Activated naive CD4-positive, alpha-beta T cell treated with anti-CD3 and anti-CD28 coated beads for 36 hours (primary cell): Measurements from ENCODE around the gene CMTM2. TPM values are rescaled to one million over a fixed set of nuclear protein-coding genes. Genes with fewer than 3 reads are reported as not detected.
"Not testable (repeated sequence)": the region's sequence is repeated elsewhere in the genome, so short reads cannot be mapped to it uniquely, and the experiment has no call there.

Experiments used
- CTCF ChIA-PET: fragments of 350-600 bp; sonication (Branson Sonifier 250); formaldehyde crosslinking; loops from one replicate; lab custom pipeline; 2021; ENCODE audit warnings: antibody characterized with exemption; lab: Charles Lee
- DNase-seq: peaks from one replicate; pipeline ENCODE4 v3.0.0-alpha.2; 2020
- H3K27ac Mint-ChIP-seq: one replicate; pipeline ENCODE4 v1.8.0; 2021; ENCODE audit warnings: mild to moderate bottlenecking, mixed read lengths
- H3K27me3 Mint-ChIP-seq: one replicate; pipeline ENCODE4 v1.8.0; 2021; ENCODE audit warnings: low read depth, mixed read lengths
- H3K36me3 Mint-ChIP-seq: one replicate; pipeline ENCODE4 v1.8.0; 2021; ENCODE audit warnings: low read depth, mixed read lengths
- H3K4me1 Mint-ChIP-seq: one replicate; pipeline ENCODE4 v1.8.0; 2021; ENCODE audit warnings: low read depth, mixed read lengths
- H3K4me3 Mint-ChIP-seq: one replicate; pipeline ENCODE4 v1.8.0; 2021; ENCODE audit warnings: mild to moderate bottlenecking, moderate library complexity, mixed read lengths
- H3K9me3 Mint-ChIP-seq: one replicate; pipeline ENCODE4 v1.8.0; 2021; ENCODE audit warnings: mixed read lengths
- intact Hi-C: fragments of 100-400 bp; cut with micrococcal nuclease; formaldehyde crosslinking; loops from one replicate; pipeline ENCODE4 v1.15.1; 2023
- total RNA-seq, 2 experiments: library from RNA; stranded (reverse); gene quantifications; one replicate each; pipeline ENCODE4 v1.2.3, GENCODE V29; 2021

CMTM2 gene
- total RNA-seq, 2 experiments from 2014 or later: not detected

DNA sequence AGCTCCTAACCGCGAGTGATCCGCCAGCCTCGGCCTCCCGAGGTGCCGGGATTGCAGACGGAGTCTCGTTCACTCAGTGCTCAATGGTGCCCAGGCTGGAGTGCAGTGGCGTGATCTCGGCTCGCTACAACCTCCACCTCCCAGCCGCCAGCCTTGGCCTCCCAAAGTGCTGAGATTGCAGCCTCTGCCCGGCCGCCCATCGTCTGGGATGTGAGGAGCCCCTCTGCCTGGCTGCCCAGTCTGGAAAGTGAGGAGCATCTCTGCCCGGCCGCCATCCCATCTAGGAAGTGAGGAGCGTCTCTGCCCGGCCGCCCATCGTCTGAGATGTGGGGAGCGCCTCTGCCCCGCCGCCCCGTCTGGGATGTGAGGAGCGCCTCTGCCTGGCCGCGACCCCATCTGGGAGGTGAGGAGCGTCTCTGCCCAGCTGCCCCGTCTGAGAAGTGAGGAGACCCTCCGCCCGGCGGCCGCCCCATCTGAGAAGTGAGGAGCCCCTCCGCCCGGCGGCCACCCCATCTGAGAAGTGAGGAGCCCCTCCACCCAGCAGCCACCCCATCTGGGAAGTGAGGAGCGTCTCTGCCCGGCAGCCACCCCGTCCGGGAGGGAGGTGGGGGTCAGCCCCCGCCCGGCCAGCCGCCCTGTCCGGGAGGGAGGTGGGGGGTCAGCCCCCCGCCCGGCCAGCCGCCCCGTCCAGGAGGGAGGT, 51.4 kb downstream of the CMTM2 start:
- H3K9me3 Mint-ChIP-seq, intact Hi-C loops, H3K27ac Mint-ChIP-seq, H3K4me1 Mint-ChIP-seq, H3K36me3 Mint-ChIP-seq, H3K27me3 Mint-ChIP-seq, CTCF ChIA-PET, DNase-seq, H3K4me3 Mint-ChIP-seq: not testable (repeated sequence)

DNA sequence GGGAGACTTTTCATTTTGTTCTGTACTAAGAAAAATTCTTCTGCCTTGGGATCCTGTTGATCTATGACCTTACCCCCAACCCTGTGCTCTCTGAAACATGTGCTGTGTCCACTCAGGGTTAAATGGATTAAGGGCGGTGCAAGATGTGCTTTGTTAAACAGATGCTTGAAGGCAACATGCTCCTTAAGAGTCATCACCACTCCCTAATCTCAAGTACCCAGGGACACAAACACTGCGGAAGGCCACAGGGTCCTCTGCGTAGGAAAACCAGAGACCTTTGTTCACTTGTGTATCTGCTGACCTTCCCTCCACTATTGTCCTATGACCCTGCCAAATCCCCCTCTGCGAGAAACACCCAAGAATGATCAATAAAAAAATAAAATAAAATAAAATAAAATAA, 52.3 kb downstream of the CMTM2 start:
- CTCF ChIA-PET: not testable (repeated sequence)

DNA sequence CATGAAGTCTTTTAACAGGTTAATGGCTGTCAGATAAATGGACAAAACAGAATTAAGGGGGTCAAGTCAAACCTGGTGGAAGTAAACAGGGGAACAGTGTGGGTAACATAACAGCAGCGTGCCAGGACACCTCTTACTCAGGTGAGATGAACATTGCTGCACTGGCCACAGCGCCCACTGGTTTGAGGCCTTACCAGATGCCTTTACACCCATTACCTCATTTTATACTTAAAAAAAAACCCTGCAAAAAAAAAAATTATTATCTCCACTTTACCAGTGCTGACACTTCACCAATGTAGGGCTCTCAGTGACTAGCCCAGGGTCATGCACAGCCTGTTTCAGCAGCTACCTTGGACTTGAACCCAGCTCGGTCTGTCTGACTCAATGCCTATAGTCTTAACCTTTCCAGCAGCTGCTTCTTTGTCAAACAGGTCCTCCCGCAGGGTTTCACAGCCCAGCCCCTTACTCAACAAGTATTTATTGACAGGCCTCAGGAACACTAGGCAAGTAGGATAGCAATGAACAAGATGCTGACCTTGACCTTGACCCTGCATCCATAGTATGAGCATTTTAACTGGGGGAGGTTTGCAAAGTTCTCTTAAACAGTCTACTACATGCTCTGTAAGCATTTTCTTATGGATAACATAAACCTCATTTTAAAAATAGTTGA, 55.4 kb downstream of the CMTM2 start:
- DNase-seq: no peak
- Mint-ChIP-seq H3K36me3 (peaks cover 2% of the 10 kb centered on the region), H3K27me3 (no peaks in the 10 kb centered on the region), H3K4me1 (no peaks in the 10 kb centered on the region), H3K9me3 (no peaks in the 10 kb centered on the region), H3K27ac (no peak overlapping the region), H3K4me3 (no peak overlapping the region)
- intact Hi-C loops: no loop called here
- CTCF ChIA-PET: interaction anchor here (1.1 to 1.4 kb wide), 3 partner anchors 16 to 117 kb away, joined by 3 to 4 read pairs (median 3); partner anchors contain the start of gene DYNC1LI2

More for the DNA sequence above, 52.3 kb downstream of the CMTM2 start:
- H3K9me3 Mint-ChIP-seq, H3K36me3 Mint-ChIP-seq, H3K4me3 Mint-ChIP-seq, H3K27ac Mint-ChIP-seq, intact Hi-C loops, DNase-seq, H3K4me1 Mint-ChIP-seq, H3K27me3 Mint-ChIP-seq: not testable (repeated sequence)

DNA sequence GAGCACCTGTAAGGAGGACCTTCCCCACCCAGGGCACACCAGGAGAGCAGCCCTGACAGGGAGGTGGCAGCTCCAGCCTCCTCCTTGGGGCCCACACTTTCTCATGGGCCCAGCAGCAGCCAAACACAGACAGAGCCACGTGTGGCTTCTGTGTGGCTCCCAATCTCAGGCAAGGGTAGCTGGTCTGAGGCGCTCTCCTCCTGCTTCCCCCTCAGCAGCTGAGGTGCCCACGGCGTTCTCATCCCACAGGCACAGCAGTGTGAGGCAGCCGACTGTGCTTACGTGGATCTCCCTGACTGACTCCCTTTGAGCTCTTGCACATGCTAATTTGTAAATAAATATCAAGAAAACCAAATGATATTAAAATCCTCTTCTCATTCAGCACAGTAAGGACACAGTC, 56.1 kb downstream of the CMTM2 start:
- no peak overlapping the region for H3K27ac Mint-ChIP-seq
- intact Hi-C loops: no loop called here
- DNase-seq: no peak
- H3K4me3 Mint-ChIP-seq: no peak overlapping the region
- CTCF ChIA-PET: interaction anchor here (1.1 to 1.6 kb wide), 3 partner anchors 15 to 116 kb away, joined by 3 to 4 read pairs (median 3); partner anchors contain the start of gene DYNC1LI2
- H3K27me3 Mint-ChIP-seq: no peaks in the 10 kb centered on the region
- peaks cover 2% of the 10 kb centered on the region for H3K36me3 Mint-ChIP-seq
- no peaks in the 10 kb centered on the region for H3K4me1 Mint-ChIP-seq
- no peaks in the 10 kb centered on the region for H3K9me3 Mint-ChIP-seq

DNA sequence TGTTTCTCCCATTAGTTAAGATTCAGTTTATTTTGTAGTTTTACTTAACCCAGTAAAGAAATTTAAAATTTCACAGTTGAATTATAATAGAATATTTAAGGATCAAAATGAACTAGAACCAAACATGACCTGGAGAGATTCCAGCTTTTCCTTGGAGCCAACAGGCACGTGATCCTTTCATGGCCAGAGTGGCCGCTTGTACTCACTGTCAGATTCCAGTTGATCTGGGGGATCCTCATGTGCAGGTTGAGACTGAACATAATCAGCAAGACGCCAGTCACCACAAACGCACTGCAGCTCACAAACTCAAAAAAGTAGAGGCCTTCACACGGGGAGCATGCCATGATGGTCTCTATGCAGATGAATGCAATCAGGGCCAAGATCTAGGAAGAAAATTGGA, 56.9 kb downstream of the CMTM2 start:
- Mint-ChIP-seq H3K27me3 (no peaks in the 10 kb centered on the region), H3K4me1 (no peaks in the 10 kb centered on the region), H3K4me3 (no peak overlapping the region), H3K36me3 (peaks cover 2% of the 10 kb centered on the region), H3K9me3 (no peaks in the 10 kb centered on the region), H3K27ac (no peak overlapping the region)
- DNase-seq: no peak
- intact Hi-C loops: no loop called here
- CTCF ChIA-PET: interaction anchor here (1.4 to 1.6 kb wide), 2 partner anchors 28 to 116 kb away, joined by 3 read pairs; partner anchors contain the start of gene DYNC1LI2

DNA sequence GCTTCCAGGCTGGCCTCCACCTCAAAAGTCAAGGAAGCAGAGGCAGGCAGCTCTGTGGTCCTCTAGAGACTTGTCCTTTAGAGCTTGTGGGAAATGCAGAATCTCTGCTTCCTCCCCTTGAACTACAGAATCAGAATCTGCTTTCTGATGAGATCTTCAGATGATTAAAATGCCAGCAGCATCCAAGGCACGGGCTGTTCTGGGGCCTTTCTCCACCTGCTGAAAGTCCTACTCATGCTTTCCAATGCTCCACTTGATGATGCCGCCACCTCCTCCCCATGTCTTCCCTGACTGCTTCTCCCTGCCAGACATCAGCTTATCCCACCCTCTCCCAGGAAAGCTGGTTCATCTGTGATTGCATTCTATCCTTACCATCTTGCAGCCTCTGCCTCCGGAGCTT, 58.5 kb downstream of the CMTM2 start:
- no peaks in the 10 kb centered on the region for H3K4me1 Mint-ChIP-seq
- CTCF ChIA-PET: interaction anchor here (0.7 kb wide), 1 partner anchor 11 kb away, joined by 3 read pairs; no protein-coding TSS in a partner anchor
- no peak overlapping the region for H3K4me3 Mint-ChIP-seq
- intact Hi-C loops: no loop called here
- no peaks in the 10 kb centered on the region for H3K9me3 Mint-ChIP-seq
- peaks cover 2% of the 10 kb centered on the region for H3K36me3 Mint-ChIP-seq
- H3K27me3 Mint-ChIP-seq: no peaks in the 10 kb centered on the region
- DNase-seq: no peak
- H3K27ac Mint-ChIP-seq: no peak overlapping the region

Other genes with a start within 250 kb of the CMTM2 start
- not detected for gene CDH5, start 212.8 kb upstream of the CMTM2 start, total RNA-seq
- not detected for gene BEAN1, start 152.2 kb upstream of the CMTM2 start, total RNA-seq
- gene TK2, start 29.3 kb upstream of the CMTM2 start, total RNA-seq: 1 to 10 TPM; 5.7 to 5.9 TPM
- gene CKLF, start 26.9 kb upstream of the CMTM2 start, total RNA-seq: 100 to 1,000 TPM; 114 to 126 TPM
- 1 to 10 TPM; 4.2 to 8.2 TPM for gene CMTM1, start 13.0 kb upstream of the CMTM2 start, total RNA-seq
- 10 to 100 TPM; 33.7 to 35.3 TPM for gene CMTM3, start 25.2 kb downstream of the CMTM2 start, total RNA-seq
- 1 to 10 TPM; 4.6 to 4.7 TPM for gene CMTM4, start 117.3 kb downstream of the CMTM2 start, total RNA-seq
- 10 to 100 TPM; 30.8 to 31.0 TPM for gene DYNC1LI2, start 172.1 kb downstream of the CMTM2 start, total RNA-seq
- gene TERB1, start 222.1 kb downstream of the CMTM2 start, total RNA-seq: not detected